ENCODE data around the gene EHMT2.
"Not testable (repeated sequence)": the region's sequence is repeated elsewhere in the genome, so short reads cannot be mapped to it uniquely, and the experiment has no call there.

Gene EHMT2

GRCh38 chr6:31869343-31869742, 28.2 kb downstream of the EHMT2 start:
- no peak for DNase-seq

GRCh38 chr6:31868658-31868971, 28.9 kb downstream of the EHMT2 start:
- DNase-seq: not testable (repeated sequence)

- DNase-seq: no peak
These were observed 32.0 kb downstream of the EHMT2 start for GRCh38 chr6:31865205-31866118.

DNA sequence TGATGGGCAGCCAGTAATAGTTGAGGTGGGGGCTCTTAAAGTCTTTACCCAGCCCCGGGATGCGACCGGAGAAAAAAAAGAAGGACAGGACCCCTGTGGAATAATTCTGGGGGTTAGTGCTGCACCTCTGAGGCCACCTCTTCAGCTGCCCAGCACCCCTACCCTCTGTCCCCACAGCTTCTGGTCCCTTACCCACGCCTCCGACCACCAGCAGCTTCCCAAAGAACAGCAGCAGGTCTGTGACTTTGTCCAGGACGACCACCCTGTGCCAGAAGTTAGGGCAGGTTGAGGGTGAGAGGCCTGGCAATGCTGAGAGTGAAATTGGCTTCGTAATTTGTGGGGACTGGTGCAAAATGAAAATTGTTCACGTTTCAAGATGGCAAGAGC, 32.7 kb downstream of the EHMT2 start:
- DNase-seq: no peak

DNA sequence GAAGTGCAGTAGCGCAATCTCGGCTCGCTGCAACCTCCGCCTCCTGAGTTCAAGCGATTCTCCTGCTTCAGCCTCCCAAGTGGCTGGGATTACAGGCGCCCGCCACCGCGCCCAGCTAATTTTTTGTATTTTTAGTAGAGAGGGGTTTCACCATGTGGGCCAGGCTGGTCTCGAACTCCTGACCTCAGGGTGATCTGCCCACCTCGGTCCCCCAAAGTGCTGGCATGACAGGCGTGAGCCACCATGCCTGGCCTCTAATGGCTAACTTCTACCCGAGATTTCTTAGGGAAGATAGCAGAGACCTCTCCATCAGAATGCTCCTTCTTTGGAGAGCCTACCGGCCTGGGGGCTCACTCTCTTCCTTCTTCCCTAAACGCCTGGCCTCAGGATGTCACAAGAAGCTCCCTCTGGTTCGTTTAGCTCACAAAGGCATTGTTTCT, 33.4 kb downstream of the EHMT2 start:
- not testable (repeated sequence) for DNase-seq

DNA sequence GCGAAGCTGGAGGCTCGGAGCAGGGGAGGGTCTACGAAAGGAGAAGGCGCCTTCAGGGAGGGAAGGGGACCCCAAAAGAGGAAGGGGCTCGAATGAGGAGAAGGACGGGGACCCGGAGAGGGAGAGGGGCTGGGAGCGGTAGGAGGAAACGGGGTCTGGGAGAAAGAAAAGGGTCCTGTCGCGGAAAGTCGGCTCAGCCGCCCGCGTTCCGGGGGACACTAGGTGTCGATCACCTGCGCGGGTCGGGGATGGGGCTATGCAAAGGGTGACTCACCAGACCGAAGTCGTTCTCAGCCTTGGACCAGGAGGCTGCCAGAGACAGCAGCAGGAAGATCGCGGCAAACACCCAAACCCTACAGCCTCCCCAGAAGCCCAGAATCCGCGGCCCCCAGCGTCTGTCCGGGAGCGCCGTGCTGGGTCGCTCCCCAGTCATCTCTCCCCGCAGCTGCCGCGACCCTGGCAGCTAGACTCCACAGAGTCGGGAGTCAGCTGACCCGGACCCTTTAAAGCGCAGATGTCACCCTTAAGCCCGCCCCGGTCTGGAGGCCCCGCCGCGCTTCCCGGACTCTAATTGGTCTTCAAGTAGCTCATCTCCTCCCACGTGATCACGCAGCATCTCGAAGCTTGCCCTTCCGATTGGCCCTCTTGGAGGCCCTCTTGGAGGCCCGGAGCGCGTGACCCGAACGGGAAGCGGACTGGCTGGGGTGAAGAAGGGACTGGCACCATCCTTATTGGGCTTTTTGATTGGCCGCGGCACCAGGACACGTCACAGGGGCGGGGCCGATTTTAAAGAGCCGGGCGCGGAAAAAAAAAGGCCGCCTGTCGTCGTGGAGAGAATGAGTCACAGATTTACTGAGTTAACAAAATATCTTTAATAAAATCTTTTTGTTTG, 34.9 kb downstream of the EHMT2 start, which contains the start of gene NEU1:
TSS of gene NEU1 (minus strand) at position 478 of the 892 bp plus-strand sequence. CDS start at position 433, 45 bp downstream.
- peak; percentile 100 for DNase-seq

- DNase-seq: no peak
These were observed 35.6 kb downstream of the EHMT2 start for GRCh38 chr6:31861919-31862343.

GRCh38 chr6:31861150-31861549, 36.3 kb downstream of the EHMT2 start:
- DNase-seq: no peak

- DNase-seq: no peak
These were observed 37.1 kb downstream of the EHMT2 start for GRCh38 chr6:31860349-31860748.

DNA sequence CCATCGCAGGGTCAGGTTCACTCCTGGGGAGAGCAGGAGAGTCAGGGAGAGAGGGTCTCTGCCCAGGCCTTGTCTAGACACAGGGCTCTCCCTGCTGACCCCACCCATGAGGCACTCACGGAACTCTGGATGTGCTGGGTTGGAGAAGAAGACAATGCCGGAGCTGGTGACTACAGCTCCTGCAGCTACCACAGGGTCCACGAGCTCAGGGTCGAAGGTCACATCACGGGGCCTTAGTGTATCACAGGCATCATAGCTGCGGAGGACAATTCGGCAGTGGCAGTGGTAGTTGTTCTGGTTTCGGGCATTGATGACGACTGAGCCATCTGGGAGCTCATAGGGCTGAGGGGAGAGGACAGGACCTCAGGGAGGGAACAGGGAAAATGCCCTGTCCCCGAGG, 37.6 kb downstream of the EHMT2 start:
- no peak for DNase-seq

DNA sequence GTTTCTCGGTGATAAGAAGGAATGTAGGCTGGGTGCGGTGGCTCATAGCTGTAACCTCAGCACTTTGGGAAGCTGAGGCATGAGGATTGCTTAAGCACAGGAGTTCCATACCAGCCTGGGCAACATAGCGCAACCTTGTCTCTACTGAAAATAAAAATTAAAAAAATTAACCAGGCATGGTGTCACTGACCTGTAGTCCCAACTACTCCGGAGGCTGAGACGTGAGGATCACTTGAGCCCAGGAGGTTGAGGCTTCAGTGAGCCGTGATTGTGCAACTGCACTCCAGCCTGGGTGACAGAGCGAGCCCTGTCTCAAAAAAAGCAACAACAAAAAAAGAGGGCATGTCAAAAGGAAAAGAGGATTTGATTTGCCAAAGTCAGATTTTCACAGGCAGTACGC, 38.8 kb downstream of the EHMT2 start:
- DNase-seq: no peak

- not testable (repeated sequence) for DNase-seq
These were observed 39.7 kb downstream of the EHMT2 start for GRCh38 chr6:31857774-31858173.

- DNase-seq: not testable (repeated sequence)
These were observed 45.3 kb downstream of the EHMT2 start for GRCh38 chr6:31851980-31852718.

DNA sequence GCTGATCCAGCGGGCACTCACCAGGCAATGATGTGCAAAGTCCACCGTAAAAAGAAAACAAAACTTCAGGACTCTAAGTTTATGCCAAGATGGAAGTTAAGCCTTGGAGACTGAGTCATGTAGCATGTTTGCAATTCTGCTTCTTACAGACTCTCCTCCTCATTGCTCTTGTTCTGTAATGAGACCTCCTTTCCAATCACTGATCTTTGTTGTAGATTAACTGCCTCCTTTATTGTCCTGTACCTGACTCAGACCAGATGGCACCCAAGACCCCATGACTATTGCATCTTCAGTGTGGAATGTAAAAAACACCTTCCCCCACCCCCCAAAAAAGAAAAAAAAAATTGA, 46.0 kb downstream of the EHMT2 start:
- DNase-seq: no peak

GRCh38 chr6:31850765-31851484, 46.6 kb downstream of the EHMT2 start:
- no peak for DNase-seq

- no peak for DNase-seq
These were observed 50.1 kb downstream of the EHMT2 start for GRCh38 chr6:31847276-31847978.

GRCh38 chr6:31844507-31844906, 53.0 kb downstream of the EHMT2 start:
- no peak for DNase-seq

DNA sequence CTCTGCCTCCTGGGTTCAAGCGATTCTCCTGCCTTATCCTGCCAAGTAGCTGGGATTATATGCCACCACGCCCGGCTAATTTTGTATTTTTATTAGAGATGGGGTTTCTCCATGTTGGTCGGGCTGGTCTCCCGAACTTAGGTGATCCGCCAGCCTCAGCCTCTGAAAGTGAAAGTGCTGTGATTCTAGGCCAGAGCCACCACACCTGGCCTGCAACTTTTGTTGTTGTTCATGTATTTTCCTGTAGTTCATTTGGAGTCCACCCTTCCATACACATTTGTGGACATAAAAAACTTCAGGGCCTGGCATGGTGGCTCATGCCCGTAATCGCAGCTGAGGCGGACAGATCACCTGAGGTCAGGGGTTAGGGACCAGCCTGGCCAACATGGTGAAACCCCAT, 55.4 kb downstream of the EHMT2 start:
- DNase-seq: no peak

- DNase-seq: not testable (repeated sequence)
These were observed 57.7 kb downstream of the EHMT2 start for GRCh38 chr6:31839779-31840126.

- no peak for DNase-seq
These were observed 58.5 kb downstream of the EHMT2 start for GRCh38 chr6:31838968-31839367.

DNA sequence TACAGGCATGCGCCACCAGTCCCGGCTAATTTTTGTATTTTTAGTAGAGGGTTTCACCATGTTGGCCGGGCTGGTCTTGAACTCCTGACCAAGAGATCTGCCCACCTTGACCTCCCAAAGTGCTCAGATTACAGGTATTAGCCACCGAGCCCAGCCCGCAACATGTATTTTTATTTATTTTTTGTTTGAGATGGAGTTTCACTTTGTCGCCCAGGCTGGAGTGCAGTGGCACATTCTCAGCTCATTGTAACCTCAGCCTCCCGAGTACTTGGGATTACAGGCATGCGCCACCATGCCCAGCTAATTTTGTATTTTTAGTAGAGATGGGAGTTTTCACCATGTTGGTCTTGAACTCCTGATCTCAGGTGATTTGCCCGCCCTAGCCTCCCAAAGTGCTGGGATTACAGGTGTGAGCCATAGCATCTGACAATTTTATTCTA, 59.4 kb downstream of the EHMT2 start:
- not testable (repeated sequence) for DNase-seq

Measured in activated CD4-positive, alpha-beta T cell treated with anti-CD3 and anti-CD28 coated beads, Interleukin-10, Interleukin-2, amounts not matched to agents 100 ng/mL and 50 ng/mL, durations not matched to agents 16 hours and 8 hours (primary cell).